Fibroblast of pulmonary artery (primary cell): ENCODE measurements around the gene COMMD1.

Experiments
- DNase-seq: peaks from one replicate; pipeline ENCODE4 v3.0.0-alpha.2; 2010; ENCODE audit warnings: low read depth
- H3K4me3 ChIP-seq: replicated peaks from 2 replicates; pipeline ENCODE4 v1.5.1; 2011; ENCODE audit warnings: low read depth, mild to moderate bottlenecking, control low read depth, low read length, moderate library complexity
- CTCF ChIP-seq: IDR thresholded peaks from 2 replicates; pipeline ENCODE4 v1.5.1; 2011; ENCODE audit warnings: mild to moderate bottlenecking, control low read depth, low read length, inconsistent platforms; ENCODE audit errors: missing control alignments

COMMD1 gene

GRCh38 chr2:61943251-61943650 lies 37.8 kb downstream of the COMMD1 start:
- DNase-seq: no peak
- TF ChIP-seq CTCF: no peak
- H3K4me3 ChIP-seq: no peak overlapping the region

GRCh38 chr2:61946666-61947065 lies 41.2 kb downstream of the COMMD1 start:
- TF ChIP-seq CTCF: no peak
- H3K4me3 ChIP-seq: no peak overlapping the region
- peak; percentile 21 for DNase-seq

DNA sequence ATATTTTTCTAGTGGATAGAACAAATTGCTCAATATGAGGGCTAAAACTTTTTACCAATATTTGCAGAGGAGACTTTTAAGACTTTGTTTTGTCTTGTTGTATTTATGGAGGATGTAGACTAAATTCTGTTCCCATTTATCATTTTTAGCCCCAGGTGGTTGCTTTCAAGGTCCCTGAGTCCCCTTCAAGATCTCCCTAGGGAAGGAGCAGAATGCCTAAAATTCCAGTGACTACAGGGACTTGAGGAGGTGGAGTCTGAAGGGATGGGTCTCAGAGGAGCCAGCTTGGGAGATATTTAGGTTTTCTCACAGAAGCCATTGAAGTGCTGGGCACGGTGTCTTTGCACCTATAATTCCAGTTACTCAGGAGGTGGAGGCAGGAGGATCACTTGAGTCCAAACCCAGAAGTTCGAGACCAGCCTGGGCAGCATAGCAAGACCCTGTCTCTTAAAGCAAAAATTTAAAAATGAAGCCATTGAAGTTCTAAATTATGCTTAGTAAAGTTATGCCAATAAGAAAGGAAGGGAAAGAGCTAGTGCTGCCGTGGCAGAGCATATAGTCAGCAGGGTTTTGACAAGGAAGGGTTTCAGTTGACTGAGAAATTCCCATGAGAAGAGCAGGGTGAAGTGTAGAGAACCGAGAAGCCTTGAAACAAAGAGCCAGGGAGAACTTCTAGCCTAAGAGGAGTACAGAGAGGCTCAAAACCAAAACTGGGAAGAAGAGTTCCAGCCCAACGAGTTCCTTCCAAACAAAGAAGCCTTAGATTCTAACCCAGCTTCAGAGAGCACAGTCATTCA lies 43.4 kb downstream of the COMMD1 start:
- DNase-seq: no peak
- no peak overlapping the region for H3K4me3 ChIP-seq
- no peak for TF ChIP-seq CTCF

GRCh38 chr2:61949458-61949713 lies 43.9 kb downstream of the COMMD1 start:
- no peak for DNase-seq
- TF ChIP-seq CTCF: no peak
- H3K4me3 ChIP-seq: no peak overlapping the region

DNA sequence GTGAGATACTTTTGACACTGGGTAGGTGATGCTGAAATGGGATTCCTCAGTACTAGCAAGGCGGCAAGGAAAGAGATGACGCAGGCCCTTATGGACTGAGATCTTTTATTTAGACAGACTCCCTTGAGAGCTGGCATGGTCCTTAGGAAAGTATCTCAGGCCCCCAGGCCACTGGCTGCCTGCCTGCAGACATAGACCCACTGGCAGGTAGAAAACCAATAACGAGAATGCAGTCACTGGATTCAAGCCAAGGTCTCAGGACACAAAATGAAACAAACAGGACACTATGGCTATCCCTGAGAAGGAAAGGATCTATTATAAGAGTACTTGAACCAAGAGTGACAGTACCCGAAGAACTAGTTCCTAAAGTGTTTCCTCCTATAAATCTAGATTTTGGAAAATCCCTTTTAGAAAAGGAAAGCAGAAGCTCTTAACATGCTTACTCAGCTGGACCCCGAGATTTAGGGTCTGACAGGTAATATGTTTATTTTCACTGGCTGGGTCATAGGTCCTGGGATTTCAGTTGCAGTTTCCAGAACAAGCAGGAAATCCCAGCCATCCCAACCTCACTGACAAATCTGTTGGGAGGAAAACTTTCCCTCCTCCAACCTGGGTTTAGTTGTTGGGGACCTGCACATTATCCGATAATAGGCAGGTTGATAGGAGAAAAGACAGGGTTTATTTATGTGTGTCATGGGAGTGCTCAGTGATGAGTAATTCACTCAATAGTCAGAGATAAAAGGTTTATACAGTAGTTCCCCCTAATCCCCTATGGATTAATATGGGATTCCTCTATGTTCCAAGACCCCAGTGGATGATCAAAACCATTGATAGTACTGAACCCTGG lies 44.5 kb downstream of the COMMD1 start:
- no peak for DNase-seq
- H3K4me3 ChIP-seq: no peak overlapping the region
- no peak for TF ChIP-seq CTCF

DNA sequence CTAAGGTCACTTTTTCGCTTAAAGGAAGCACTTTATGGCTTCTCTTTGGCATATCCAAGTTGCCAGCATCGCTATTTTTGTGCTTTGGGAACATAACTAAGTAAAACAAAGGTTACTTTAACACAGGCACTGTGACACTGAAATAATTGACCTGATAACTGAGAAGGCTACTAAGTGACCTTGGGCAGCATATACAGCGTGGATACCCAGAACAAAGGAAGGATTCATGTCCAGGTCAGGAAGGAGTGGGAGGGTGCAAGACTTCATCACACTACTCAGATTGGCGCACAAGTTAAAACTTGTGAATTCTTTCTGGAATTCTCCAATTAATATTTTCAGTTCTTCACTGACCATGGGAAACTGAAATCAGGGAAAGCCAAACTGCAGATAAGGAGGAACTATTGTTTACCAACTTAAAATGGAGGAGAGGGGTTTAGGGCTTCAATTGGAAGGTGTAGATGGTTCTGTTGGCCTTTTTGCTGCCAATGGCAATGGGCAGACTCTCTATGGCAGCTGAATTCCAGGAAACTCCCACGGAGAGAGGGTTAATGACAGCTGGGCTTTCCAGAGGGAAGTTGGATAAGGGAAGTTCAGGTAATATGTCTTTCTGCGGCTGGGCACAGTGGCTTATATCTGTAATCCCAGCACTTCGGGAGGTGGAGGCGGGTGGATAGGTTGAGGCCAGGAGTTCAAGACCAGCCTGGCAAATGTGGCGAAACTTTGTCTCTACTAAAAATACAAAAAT lies 45.3 kb downstream of the COMMD1 start:
- no peak for DNase-seq
- no peak overlapping the region for H3K4me3 ChIP-seq
- no peak for TF ChIP-seq CTCF
